DND-41 (cell line): ENCODE measurements around the gene HEATR5B.

Experiments
- EZH2 ChIP-seq: IDR thresholded peaks from 3 replicates; pipeline ENCODE4 v1.6.1; 2012; ENCODE audit warnings: borderline replicate concordance, low read depth, mild to moderate bottlenecking, moderate library complexity, low read length, inconsistent platforms; ENCODE audit not compliant: severe bottlenecking
- TF ChIP-seq, protein P1 (sequence below): IDR thresholded peaks from 2 replicates; pipeline ENCODE4 v1.5.1; 2012; ENCODE audit warnings: borderline replicate concordance, low read length, moderate library complexity, mild to moderate bottlenecking; ENCODE audit not compliant: poor library complexity, severe bottlenecking; ENCODE audit errors: extremely low read depth

- TF ChIP-seq, protein P1, sequence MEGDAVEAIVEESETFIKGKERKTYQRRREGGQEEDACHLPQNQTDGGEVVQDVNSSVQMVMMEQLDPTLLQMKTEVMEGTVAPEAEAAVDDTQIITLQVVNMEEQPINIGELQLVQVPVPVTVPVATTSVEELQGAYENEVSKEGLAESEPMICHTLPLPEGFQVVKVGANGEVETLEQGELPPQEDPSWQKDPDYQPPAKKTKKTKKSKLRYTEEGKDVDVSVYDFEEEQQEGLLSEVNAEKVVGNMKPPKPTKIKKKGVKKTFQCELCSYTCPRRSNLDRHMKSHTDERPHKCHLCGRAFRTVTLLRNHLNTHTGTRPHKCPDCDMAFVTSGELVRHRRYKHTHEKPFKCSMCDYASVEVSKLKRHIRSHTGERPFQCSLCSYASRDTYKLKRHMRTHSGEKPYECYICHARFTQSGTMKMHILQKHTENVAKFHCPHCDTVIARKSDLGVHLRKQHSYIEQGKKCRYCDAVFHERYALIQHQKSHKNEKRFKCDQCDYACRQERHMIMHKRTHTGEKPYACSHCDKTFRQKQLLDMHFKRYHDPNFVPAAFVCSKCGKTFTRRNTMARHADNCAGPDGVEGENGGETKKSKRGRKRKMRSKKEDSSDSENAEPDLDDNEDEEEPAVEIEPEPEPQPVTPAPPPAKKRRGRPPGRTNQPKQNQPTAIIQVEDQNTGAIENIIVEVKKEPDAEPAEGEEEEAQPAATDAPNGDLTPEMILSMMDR = no peak
- no peak for TF ChIP-seq EZH2
Observed at GRCh38 chr2:37132914-37133313, 48.7 kb upstream of the HEATR5B start.
